KMS-11 (cell line): ENCODE data around the gene GJA5.

ENCODE experiments used
- H2AFZ ChIP-seq: fragments of 200-600 bp; sonication (generic); 2 replicates; pipeline ENCODE4 v1.6.1; 2016; ENCODE audit warnings: antibody characterized with exemption, mixed run types, low read depth
- H3K27ac ChIP-seq: fragments of 200-600 bp; sonication (generic); 2 replicates; pipeline ENCODE4 v1.6.1; 2016; ENCODE audit warnings: mild to moderate bottlenecking, mixed run types
- H3K27me3 ChIP-seq: fragments of 200-600 bp; sonication (generic); 2 replicates; pipeline ENCODE4 v1.6.1; 2017; ENCODE audit warnings: mild to moderate bottlenecking, low read depth, mixed run types, moderate library complexity; ENCODE audit not compliant: insufficient read depth
- H3K36me3 ChIP-seq: fragments of 200-600 bp; sonication (generic); 2 replicates; pipeline ENCODE4 v1.6.1; 2017; ENCODE audit warnings: mild to moderate bottlenecking, mixed run types; ENCODE audit not compliant: insufficient read depth
- H3K4me1 ChIP-seq: fragments of 200-600 bp; sonication (generic); 2 replicates; pipeline ENCODE4 v1.6.1; 2016; ENCODE audit warnings: mild to moderate bottlenecking, low read depth, mixed run types; ENCODE audit not compliant: poor library complexity, severe bottlenecking
- H3K4me2 ChIP-seq: fragments of 200-600 bp; sonication (generic); 2 replicates; pipeline ENCODE4 v1.7.0; 2016; ENCODE audit warnings: mild to moderate bottlenecking, mixed run types
- H3K4me3 ChIP-seq: fragments of 200-600 bp; sonication (generic); IDR thresholded peaks from 2 replicates; pipeline ENCODE4 v1.6.1; 2017; ENCODE audit warnings: low read depth, low read length, mixed read lengths; ENCODE audit not compliant: insufficient read depth
- H3K79me2 ChIP-seq: fragments of 200-600 bp; sonication (generic); 2 replicates; pipeline ENCODE4 v1.6.1; 2016; ENCODE audit warnings: low read depth, mixed run types; ENCODE audit not compliant: insufficient read depth
- H3K9ac ChIP-seq: fragments of 200-600 bp; sonication (generic); 2 replicates; pipeline ENCODE4 v1.6.1; 2016; ENCODE audit warnings: mild to moderate bottlenecking, mixed run types
- H4K20me1 ChIP-seq: fragments of 200-600 bp; sonication (generic); 2 replicates; pipeline ENCODE4 v1.6.1; 2016; ENCODE audit warnings: mild to moderate bottlenecking, mixed run types; ENCODE audit not compliant: insufficient read depth
- TF ChIP-seq, protein P1 (sequence below): fragments of 200-600 bp; sonication (generic); conservative IDR thresholded peaks from 2 replicates; pipeline ENCODE4 v1.6.1; 2017; ENCODE audit warnings: low read depth, mild to moderate bottlenecking, antibody characterized with exemption, low read length, moderate library complexity, mixed read lengths

GJA5 gene

GRCh38 chr1:147760481-147761260 is at the start of gene GJA5:
GJA5 (minus strand) TSS chr1:147760602; CDS start chr1:147759238, 1,364 bp downstream.
- Histone ChIP-seq H3K4me1 (no peaks in the 10 kb centered on the region), H3K27ac (no peak within 1 kb of the TSS), H4K20me1 (no peaks in the 10 kb centered on the region), H2AFZ (no peak within 1 kb of the TSS), H3K4me3 (no peak within 1 kb of the TSS), H3K79me2 (no peaks in the 10 kb centered on the region), H3K27me3 (no peaks in the 10 kb centered on the region), H3K4me2 (no peak within 1 kb of the TSS), H3K36me3 (no peaks in the 10 kb centered on the region), H3K9ac (no peak within 1 kb of the TSS)
- TF ChIP-seq, protein P1, sequence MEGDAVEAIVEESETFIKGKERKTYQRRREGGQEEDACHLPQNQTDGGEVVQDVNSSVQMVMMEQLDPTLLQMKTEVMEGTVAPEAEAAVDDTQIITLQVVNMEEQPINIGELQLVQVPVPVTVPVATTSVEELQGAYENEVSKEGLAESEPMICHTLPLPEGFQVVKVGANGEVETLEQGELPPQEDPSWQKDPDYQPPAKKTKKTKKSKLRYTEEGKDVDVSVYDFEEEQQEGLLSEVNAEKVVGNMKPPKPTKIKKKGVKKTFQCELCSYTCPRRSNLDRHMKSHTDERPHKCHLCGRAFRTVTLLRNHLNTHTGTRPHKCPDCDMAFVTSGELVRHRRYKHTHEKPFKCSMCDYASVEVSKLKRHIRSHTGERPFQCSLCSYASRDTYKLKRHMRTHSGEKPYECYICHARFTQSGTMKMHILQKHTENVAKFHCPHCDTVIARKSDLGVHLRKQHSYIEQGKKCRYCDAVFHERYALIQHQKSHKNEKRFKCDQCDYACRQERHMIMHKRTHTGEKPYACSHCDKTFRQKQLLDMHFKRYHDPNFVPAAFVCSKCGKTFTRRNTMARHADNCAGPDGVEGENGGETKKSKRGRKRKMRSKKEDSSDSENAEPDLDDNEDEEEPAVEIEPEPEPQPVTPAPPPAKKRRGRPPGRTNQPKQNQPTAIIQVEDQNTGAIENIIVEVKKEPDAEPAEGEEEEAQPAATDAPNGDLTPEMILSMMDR = no peak

GRCh38 chr1:147809236-147809635 is 48.8 kb upstream of the GJA5 start:
- Histone ChIP-seq H4K20me1 (no peaks in the 10 kb centered on the region), H3K27me3 (no peaks in the 10 kb centered on the region), H3K4me2 (no peak overlapping the region), H3K27ac (no peak overlapping the region), H3K79me2 (no peaks in the 10 kb centered on the region), H3K9ac (no peak overlapping the region), H3K4me3 (no peak overlapping the region), H3K36me3 (no peaks in the 10 kb centered on the region), H3K4me1 (no peaks in the 10 kb centered on the region), H2AFZ (no peak overlapping the region)
- TF ChIP-seq, protein P1 = no peak

GRCh38 chr1:147808025-147808424 is 47.6 kb upstream of the GJA5 start:
- Histone ChIP-seq H3K36me3 (no peaks in the 10 kb centered on the region), H3K4me1 (no peaks in the 10 kb centered on the region), H3K4me3 (no peak overlapping the region), H4K20me1 (no peaks in the 10 kb centered on the region), H2AFZ (no peak overlapping the region), H3K79me2 (no peaks in the 10 kb centered on the region), H3K27me3 (no peaks in the 10 kb centered on the region), H3K9ac (no peak overlapping the region), H3K27ac (no peak overlapping the region), H3K4me2 (no peak overlapping the region)
- TF ChIP-seq, protein P1 = no peak

- Histone ChIP-seq H2AFZ (no peak overlapping the region), H3K27ac (no peak overlapping the region), H3K4me3 (no peak overlapping the region), H3K9ac (no peak overlapping the region), H4K20me1 (no peaks in the 10 kb centered on the region), H3K4me2 (no peak overlapping the region), H3K79me2 (no peaks in the 10 kb centered on the region), H3K36me3 (no peaks in the 10 kb centered on the region), H3K4me1 (no peaks in the 10 kb centered on the region), H3K27me3 (no peaks in the 10 kb centered on the region)
- TF ChIP-seq, protein P1 = no peak
Observed at GRCh38 chr1:147807405-147807804, 47.0 kb upstream of the GJA5 start.
